NCI-H2107 treated with DMSO at 0.1 percent for 48 hours (cell line): Measurements from ENCODE around the gene COG5.
A peak's percentile ranks its signal among the peaks of the same experiment; 100 is the strongest.
"Not testable (repeated sequence)": the region's sequence is repeated elsewhere in the genome, so short reads cannot be mapped to it uniquely, and the experiment has no call there.

Experiments
- DNase-seq: peaks from one replicate; lab custom pipeline; 2025; ENCODE audit not compliant: unreplicated experiment; lab: John Stamatoyannopoulos, UW

The COG5 gene

GRCh38 chr7:107286751-107287621 lies 276.7 kb downstream of the COG5 start:
- no peak for DNase-seq

GRCh38 chr7:107284911-107285479 lies 278.7 kb downstream of the COG5 start:
- no peak for DNase-seq

- DNase-seq, result peak; percentile 10
Observed at GRCh38 chr7:107277331-107277730, 286.4 kb downstream of the COG5 start.

GRCh38 chr7:107276220-107276827 lies 287.4 kb downstream of the COG5 start:
- no peak for DNase-seq

- DNase-seq, result no peak
Observed at GRCh38 chr7:107274506-107274905, 289.2 kb downstream of the COG5 start.

- no peak for DNase-seq
Observed at GRCh38 chr7:107269790-107270189, 293.9 kb downstream of the COG5 start.

- DNase-seq, result no peak
Observed at GRCh38 chr7:107268594-107268993, 295.1 kb downstream of the COG5 start.

- DNase-seq, result no peak
Observed at GRCh38 chr7:107267138-107267537, 296.6 kb downstream of the COG5 start.

GRCh38 chr7:107264723-107265122 lies 299.0 kb downstream of the COG5 start:
- DNase-seq, result no peak

GRCh38 chr7:107262857-107263256 lies 300.9 kb downstream of the COG5 start:
- no peak for DNase-seq

GRCh38 chr7:107258737-107259136 lies 305.0 kb downstream of the COG5 start:
- no peak for DNase-seq

GRCh38 chr7:107255602-107256001 lies 308.1 kb downstream of the COG5 start:
- no peak for DNase-seq

GRCh38 chr7:107254398-107254985 lies 309.2 kb downstream of the COG5 start:
- DNase-seq, result no peak

GRCh38 chr7:107253599-107253998 lies 310.1 kb downstream of the COG5 start:
- DNase-seq, result no peak

GRCh38 chr7:107251963-107252362 lies 311.8 kb downstream of the COG5 start:
- no peak for DNase-seq

- no peak for DNase-seq
Observed at GRCh38 chr7:107248551-107249316, 315.0 kb downstream of the COG5 start.

- not testable (repeated sequence) for DNase-seq
Observed at GRCh38 chr7:107246836-107247235, 316.9 kb downstream of the COG5 start.

GRCh38 chr7:107244613-107245012 lies 319.1 kb downstream of the COG5 start:
- no peak for DNase-seq

GRCh38 chr7:107242267-107242666 lies 321.5 kb downstream of the COG5 start:
- no peak for DNase-seq

- DNase-seq, result no peak
Observed at GRCh38 chr7:107237451-107237850, 326.3 kb downstream of the COG5 start.

- DNase-seq, result no peak
Observed at GRCh38 chr7:107236862-107237261, 326.9 kb downstream of the COG5 start.
